Measurements from ENCODE around the gene HPSE2. TPM values are rescaled to one million over a fixed set of nuclear protein-coding genes. Genes with fewer than 3 reads are reported as not detected.

The HPSE2 gene
- total and polyA plus RNA-seq, 2 of the 8 experiments (the other 6 are each of a cell fraction or from before 2014, with no cell fraction given) = 0.41 to 0.58 TPM

- no peak overlapping the region for H3K56ac ChIP-seq (replicated peaks; ENCODE audit: insufficient read length, low read depth, low read length)
- H3K4ac ChIP-seq (replicated peaks; ENCODE audit: insufficient read length, low read depth, low read length) = no peak overlapping the region
- H3K4me3 ChIP-seq (ENCODE audit: extremely low read depth in 1 of 4, insufficient read depth in 2 of 4, low read depth in 3 of 4, low read length in 4 of 4) = no peak overlapping the region
- H3K9me3 ChIP-seq (ENCODE audit: insufficient read depth in 2 of 2, low read depth in 1 of 2, low read length in 1 of 2) = peaks cover 11 to 12% of the 10 kb centered on the region in 2 experiments; a peak in 3 of 4 replicates
- no peak overlapping the region for H2BK15ac ChIP-seq (ENCODE audit: low read length)
- H3K23ac ChIP-seq (ENCODE audit: insufficient read length) = no peak overlapping the region
- no peak overlapping the region for H2BK5ac ChIP-seq (ENCODE audit: low read depth, low read length)
- H3K79me1 ChIP-seq (ENCODE audit: low read depth, low read length) = no peaks in the 10 kb centered on the region
- no peaks in the 10 kb centered on the region for H3K36me3 ChIP-seq (ENCODE audit: control insufficient read depth in 2 of 4, insufficient read depth in 4 of 4, low read length in 3 of 4)
- H3K14ac ChIP-seq (ENCODE audit: insufficient read length) = no peak overlapping the region
- H3K23me2 ChIP-seq (ENCODE audit: low read depth, low read length) = no peaks in the 10 kb centered on the region
- H4K91ac ChIP-seq (replicated peaks; ENCODE audit: insufficient read length, low read length) = no peak overlapping the region
- no peak overlapping the region for H2BK12ac ChIP-seq (ENCODE audit: low read depth, low read length)
- H3K27me3 ChIP-seq (replicated peaks in 1 of 4; ENCODE audit: control insufficient read depth in 3 of 4, extremely low read depth in 1 of 4, insufficient read depth in 3 of 4, low read length in 3 of 4) = no peaks in the 10 kb centered on the region
- no peak overlapping the region for H2AFZ ChIP-seq (ENCODE audit: low read length)
- H2BK120ac ChIP-seq (replicated peaks; ENCODE audit: low read depth, low read length) = no peak overlapping the region
- no peak overlapping the region for H3K27ac ChIP-seq (ENCODE audit: low read depth, low read length)
- no peaks in the 10 kb centered on the region for H3K79me2 ChIP-seq (ENCODE audit: control insufficient read depth in 1 of 2, insufficient read depth in 2 of 2, low read length in 2 of 2)
- FAIRE-seq (no peak), DNase-seq (ENCODE audit: low read depth in 1 of 2, low spot score in 2 of 2) (no peak)
- no peaks in the 10 kb centered on the region for H4K20me1 ChIP-seq (replicated peaks in 1 of 2; ENCODE audit: control insufficient read depth in 1 of 2, insufficient read depth in 2 of 2, low read length in 2 of 2)
- H3K4me1 ChIP-seq (replicated peaks in 1 of 4; ENCODE audit: control insufficient read depth in 3 of 4, insufficient read depth in 4 of 4, low read length in 3 of 4) = no peaks in the 10 kb centered on the region
- H3K9ac ChIP-seq (replicated peaks in 1 of 4; ENCODE audit: extremely low read depth in 1 of 4, low read depth in 3 of 4, low read length in 3 of 4) = no peak overlapping the region
- no peak overlapping the region for H3K4me2 ChIP-seq (ENCODE audit: insufficient read depth in 1 of 2, low read depth in 2 of 2, low read length in 2 of 2)
- H3K18ac ChIP-seq (ENCODE audit: extremely low read depth, low read length) = no peak overlapping the region
- POLR2A ChIA-PET (ENCODE audit: partially characterized antibody) = no interaction called here
- no peak overlapping the region for H2AK5ac ChIP-seq (ENCODE audit: low read depth, low read length)
- H4K5ac ChIP-seq (ENCODE audit: insufficient read length, low read depth, low read length) = no peak overlapping the region
- CTCF ChIA-PET (ENCODE audit: partially characterized antibody) = interaction anchor here (1.2 kb wide), 1 partner anchor 53 kb away, joined by 3 read pairs; no protein-coding TSS in a partner anchor
- H4K8ac ChIP-seq (ENCODE audit: extremely low read depth, insufficient read depth, low read length) = no peak overlapping the region
- H2BK20ac ChIP-seq (ENCODE audit: low read length) = no peak overlapping the region
- TF ChIP-seq JUND (IDR thresholded peaks at IDR 0.05; ENCODE audit: low read length) = no peak
- TF ChIP-seq SIRT6 (IDR thresholded peaks at IDR 0.05; ENCODE audit: low read length) = no peak
- TF ChIP-seq CHD1 (IDR thresholded peaks at IDR 0.05; ENCODE audit: low read depth, low read length) = no peak
- no peak for TF ChIP-seq JUN (IDR thresholded peaks at IDR 0.05; ENCODE audit: low read depth, low read length)
- no peak for TF ChIP-seq GABPA (IDR thresholded peaks at IDR 0.05; ENCODE audit: borderline replicate concordance, insufficient read depth, low read length)
- TF ChIP-seq SIN3A (conservative IDR thresholded peaks at IDR 0.05 in 1 of 2, IDR thresholded peaks at IDR 0.05 in 1 of 2; ENCODE audit: low read depth in 1 of 2, low read length in 2 of 2) = no peak
- TF ChIP-seq SP2 (IDR thresholded peaks at IDR 0.05; ENCODE audit: low read length) = no peak
- TF ChIP-seq EZH2 (IDR thresholded peaks at IDR 0.05; ENCODE audit: low read depth, low read length, severe bottlenecking) = no peak
- no peak for TF ChIP-seq ZNF274 (IDR thresholded peaks at IDR 0.05; ENCODE audit: borderline replicate concordance, extremely low read depth, low read length)
- TF ChIP-seq KDM5A (IDR thresholded peaks at IDR 0.05; ENCODE audit: low read length) = no peak
- no peak for TF ChIP-seq NANOG (IDR thresholded peaks at IDR 0.05; ENCODE audit: insufficient read depth, low read depth, low read length, poor library complexity, severe bottlenecking)
- no peak for TF ChIP-seq RNF2 (IDR thresholded peaks at IDR 0.05; ENCODE audit: borderline replicate concordance, low read depth, low read length, missing control alignments, poor library complexity, severe bottlenecking)
- TF ChIP-seq ATF2 (IDR thresholded peaks at IDR 0.05; ENCODE audit: low read length) = no peak
Observed at GRCh38 chr10:99119258-99119748, 116.3 kb downstream of the HPSE2 start.

Measured in H1 (cell line).